ENCODE results near the gene SPEF1.
"Not testable (repeated sequence)": the region's sequence is repeated elsewhere in the genome, so short reads cannot be mapped to it uniquely, and the experiment has no call there.

The SPEF1 gene

GRCh38 chr20:3804781-3805180 lies 23.5 kb upstream of the SPEF1 start:
- no peak for DNase-seq

DNA sequence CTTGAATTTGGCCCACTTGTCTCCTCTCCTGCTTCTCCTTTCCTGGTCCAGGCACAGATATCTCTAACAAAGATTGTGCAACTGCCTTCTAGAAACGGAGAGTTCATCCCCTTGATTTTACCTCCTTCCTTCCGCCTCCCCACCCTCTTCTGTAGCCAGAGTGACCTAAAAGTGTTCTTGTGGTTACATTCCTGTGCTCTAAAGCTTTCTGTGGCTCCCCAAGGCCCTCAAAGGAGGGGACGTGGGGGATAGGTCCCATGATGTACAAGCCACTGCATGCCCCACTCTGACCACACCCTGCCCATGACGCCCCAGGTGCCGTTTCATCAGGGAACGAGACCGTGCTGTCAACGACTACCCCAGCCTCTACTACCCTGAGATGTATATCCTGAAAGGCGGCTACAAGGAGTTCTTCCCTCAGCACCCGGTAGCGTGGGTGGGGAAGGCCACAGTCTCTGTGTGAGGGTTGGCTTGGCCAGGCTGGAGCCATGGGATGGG lies 23.1 kb upstream of the SPEF1 start:
- no peak for DNase-seq

DNA sequence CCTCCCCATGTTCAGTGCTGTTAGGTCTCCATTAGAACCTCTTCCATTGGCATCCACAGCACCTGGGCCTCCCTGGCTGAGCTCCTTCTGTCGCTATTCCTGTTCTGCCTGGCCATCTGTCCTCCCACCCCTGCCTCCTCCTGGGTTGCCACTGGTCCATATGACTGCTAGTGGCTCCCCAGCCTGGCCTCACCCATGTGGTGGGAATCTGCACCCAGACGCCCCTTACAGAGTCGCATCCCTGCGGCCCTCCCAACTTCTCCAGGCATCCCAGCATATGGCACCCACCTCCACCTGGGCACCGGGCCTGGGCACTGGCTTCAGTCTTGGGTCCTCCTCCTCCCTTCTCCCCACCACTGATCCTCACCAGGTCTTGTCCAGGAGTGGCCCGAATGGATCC lies 22.6 kb upstream of the SPEF1 start:
- DNase-seq, result no peak

DNA sequence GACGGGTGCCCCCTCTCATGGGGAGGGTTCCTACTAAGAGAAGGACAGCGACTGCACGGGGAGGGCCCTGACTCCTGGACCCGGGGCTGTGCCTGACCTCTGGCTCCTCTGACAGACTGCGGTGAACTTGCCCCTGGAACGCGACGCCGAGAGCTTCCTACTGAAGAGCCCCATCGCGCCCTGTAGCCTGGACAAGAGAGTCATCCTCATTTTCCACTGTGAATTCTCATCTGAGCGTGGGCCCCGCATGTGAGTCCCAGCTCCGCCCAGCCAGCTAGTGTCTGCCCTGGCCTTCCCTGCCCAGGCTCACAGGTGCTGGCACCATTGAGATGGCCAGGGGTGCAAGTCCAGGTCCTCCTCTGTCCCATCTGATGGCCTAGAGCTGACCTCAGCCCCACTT lies 22.0 kb upstream of the SPEF1 start:
- DNase-seq, result no peak

DNA sequence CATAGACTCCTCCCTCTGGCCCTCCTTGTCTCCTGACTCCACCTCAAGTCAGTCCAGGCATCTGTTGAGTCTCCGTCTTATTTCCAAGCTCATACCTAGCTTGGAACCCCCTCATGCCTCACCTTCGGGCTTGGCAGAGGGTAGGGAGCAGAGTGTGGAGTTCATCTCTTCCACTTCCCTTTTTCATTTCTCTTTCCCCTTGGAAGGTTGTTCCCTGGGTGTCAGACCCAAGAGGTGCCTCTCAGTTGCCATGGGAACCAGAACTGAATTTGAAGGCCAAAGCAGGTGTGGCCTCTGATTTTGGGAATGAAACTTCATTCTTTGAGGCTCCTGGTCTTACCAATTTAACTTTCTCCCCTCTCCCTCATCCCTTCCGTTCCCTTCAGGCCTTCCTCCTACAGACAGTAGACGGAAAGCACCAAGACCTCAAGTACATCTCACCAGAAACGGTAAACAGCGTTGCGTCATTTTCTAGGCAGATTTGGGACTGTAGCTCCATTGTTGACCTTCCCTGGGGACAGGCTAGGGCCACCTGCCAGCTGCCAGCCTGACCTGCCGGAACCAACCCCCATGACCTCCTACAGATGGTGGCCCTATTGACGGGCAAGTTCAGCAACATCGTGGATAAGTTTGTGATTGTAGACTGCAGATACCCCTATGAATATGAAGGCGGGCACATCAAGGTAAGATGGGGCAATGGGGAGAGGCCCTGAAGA lies 21.4 kb upstream of the SPEF1 start:
- no peak for DNase-seq

GRCh38 chr20:3801846-3802245 lies 20.6 kb upstream of the SPEF1 start:
- DNase-seq, result no peak

DNA sequence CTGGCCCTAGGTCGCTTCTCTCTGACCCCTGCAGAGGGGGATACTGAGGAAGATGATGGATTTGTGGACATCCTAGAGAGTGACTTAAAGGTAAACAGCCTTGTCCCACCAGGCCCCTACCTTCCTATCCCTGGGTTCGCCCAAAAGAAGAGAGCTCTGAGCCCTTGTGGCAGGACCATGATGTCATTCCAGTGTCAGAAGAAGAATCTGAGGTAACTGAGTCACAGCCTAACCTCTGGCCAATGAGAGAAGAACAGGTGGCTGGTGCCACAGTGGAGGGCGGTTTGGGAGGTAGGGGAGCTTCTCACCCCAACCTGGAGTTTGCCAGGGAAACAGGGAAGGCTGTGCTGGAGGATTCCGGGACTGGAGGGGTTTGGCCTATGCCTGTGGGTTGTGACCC lies 20.1 kb upstream of the SPEF1 start:
- DNase-seq, result no peak

GRCh38 chr20:3800878-3801260 lies 19.6 kb upstream of the SPEF1 start:
- no peak for DNase-seq

DNA sequence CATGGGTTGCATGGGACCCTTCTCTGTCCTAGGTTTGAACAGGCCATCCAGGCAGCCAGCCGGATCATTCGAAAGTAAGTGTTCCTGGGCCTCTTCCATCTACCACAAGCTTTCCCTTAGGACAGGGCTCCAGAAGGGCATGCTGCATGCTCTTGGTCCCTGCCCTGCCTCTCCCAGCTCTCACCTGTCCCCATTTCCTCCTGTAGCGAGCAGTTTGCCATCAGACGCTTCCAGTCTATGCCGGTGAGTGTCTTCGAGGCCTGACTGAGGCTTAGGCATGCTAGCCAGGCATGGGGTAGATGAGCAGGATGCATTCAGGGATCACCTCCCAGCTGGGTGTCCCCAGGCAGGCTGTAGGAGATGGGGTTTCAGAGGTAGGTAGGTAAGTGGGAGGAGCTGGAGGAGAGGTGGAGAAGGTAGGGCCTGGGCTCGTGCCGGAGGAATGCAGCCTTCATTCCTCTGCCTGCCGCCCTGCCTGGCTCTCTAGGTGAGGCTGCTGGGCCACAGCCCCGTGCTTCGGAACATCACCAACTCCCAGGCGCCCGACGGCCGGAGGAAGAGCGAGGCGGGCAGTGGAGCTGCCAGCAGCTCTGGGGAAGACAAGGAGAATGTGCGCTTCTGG lies 19.1 kb upstream of the SPEF1 start:
- DNase-seq, result no peak

GRCh38 chr20:3798908-3799248 lies 17.6 kb upstream of the SPEF1 start:
- DNase-seq, result no peak

- no peak for DNase-seq
Measured at GRCh38 chr20:3798373-3798768, 17.1 kb upstream of the SPEF1 start.

- peak; percentile 86 for DNase-seq
Measured at GRCh38 chr20:3797592-3798372, 16.5 kb upstream of the SPEF1 start.

- DNase-seq, result no peak
Measured at GRCh38 chr20:3797226-3797545, 15.9 kb upstream of the SPEF1 start.

DNA sequence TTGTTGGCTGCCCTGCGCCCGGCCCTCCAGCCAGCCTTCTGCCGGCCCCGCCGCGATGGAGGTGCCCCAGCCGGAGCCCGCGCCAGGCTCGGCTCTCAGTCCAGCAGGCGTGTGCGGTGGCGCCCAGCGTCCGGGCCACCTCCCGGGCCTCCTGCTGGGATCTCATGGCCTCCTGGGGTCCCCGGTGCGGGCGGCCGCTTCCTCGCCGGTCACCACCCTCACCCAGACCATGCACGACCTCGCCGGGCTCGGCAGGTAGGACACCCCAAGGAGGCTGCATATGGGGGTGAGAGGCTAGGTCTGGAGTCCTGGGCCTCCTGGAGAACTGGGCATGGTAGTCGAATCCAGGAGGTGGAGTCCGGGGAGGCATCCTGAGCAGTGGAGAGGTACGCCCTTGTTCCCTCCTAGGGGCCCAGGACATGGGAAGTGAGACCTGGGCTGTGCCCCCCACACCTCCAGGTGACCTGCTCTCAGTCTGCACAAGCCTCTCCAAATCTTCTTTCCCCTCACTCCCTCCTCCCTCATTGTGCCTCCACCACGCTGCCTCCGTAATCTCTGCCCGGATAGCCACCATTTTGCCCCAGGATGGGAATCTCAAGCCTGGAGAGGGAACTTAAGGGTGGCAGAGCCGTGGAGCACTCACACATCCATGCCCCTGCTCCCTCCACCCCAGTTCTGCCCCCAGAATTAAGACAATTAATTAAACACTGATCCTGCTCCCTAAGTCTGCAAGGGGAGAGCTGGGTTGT lies 15.4 kb upstream of the SPEF1 start:
- DNase-seq, result no peak

DNA sequence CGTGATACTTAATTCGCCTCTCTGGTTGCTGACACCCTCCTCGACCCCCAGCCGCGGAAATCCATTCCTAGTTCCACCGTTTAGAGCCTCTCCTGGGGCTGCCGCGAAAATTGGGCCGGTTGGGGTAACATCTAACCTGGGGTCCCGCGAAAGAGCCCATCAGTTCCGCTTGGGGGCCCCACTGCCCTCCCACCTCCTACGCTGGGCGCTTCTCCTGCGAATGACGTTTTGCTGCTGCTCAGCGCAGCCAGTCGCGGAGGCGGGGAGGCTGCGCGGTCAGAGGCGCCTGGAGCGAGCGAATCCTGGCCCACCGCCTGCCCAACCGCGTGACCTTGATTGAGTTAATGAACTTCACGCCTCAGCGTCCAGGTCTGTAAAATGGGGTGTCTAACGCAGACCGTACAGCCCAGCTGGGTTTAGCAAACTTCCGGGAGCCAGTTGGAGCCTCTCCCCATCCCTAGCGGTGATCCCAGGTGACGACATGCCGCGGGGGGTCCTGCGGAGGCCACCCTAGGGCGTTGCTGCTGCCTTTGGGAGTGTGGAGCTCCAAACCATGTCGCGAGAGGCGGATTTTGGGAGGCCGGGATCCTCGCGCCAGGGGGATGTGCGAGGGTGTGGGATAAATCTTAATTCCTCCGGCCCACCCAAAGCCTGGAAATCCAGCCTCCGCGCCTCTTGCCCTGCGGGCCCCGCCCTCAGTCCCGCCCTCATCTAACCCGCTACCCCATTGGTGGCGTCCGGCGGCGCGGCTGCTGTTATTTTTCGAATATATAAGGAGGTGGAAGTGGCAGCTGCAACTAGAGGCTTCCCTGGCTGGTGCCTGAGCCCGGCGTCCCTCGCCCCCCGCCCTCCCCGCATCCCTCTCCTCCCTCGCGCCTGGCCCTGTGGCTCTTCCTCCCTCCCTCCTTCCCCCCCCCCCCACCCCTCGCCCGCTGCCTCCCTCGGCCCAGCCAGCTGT lies 14.5 kb upstream of the SPEF1 start, which contains the start of gene CDC25B:
CDC25B (plus strand) TSS at position 800 of the 958 bp plus-strand sequence. CDS start 222 bp downstream, outside the sequence.
- DNase-seq, result peak; percentile 91

DNA sequence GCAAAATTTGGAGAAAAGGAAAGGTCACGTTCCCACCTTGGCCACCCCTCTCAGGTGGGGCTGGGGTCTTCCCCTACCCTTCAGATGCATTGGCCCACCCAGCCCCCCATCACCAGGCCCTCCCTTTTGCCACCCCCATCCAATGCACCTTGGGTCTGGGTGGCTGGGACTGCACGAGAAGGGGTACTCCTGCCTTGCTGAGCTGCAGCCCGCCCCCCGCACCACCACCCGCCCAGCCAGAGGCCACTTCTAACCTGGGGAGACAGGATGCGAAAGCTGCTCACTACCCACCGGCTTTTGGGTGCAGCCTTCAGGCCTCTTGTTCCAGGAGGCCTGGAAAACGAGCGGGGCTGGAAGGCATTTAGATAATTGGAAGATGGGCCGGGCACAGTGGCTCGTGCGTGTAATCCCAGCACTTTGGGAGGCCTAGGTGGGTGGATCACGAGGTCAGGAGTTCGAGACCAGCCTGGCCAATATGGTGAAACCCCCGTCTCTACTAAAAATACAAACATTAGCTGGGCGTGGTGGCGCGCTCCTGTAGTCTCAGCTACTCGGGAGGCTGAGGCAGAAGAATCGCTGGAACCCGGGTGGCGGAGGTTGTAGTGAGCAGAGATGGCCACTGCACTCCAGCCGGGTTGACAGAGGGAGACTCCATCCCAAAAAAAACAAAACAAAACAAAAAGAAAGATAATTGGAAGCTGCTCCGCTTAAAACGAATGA lies 13.6 kb upstream of the SPEF1 start:
- DNase-seq, result no peak

DNA sequence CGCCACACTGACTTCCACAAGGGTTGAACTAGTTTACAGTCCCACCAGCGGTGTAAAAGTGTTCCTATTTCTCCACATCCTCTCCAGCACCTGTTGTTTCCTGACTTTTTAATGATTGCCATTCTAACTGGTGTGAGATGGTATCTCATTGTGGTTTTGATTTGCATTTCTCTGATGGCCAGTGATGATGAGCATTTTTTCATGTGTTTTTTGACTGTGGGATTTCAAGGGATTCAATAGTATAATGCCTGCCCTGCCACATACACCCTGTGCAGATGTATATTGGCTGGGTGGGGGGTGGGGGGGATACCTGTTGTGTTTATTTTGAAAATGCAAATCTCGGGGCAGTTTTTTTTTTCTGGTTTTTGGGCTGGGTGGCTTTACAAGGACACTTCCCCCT lies 12.9 kb upstream of the SPEF1 start:
- not testable (repeated sequence) for DNase-seq

DNA sequence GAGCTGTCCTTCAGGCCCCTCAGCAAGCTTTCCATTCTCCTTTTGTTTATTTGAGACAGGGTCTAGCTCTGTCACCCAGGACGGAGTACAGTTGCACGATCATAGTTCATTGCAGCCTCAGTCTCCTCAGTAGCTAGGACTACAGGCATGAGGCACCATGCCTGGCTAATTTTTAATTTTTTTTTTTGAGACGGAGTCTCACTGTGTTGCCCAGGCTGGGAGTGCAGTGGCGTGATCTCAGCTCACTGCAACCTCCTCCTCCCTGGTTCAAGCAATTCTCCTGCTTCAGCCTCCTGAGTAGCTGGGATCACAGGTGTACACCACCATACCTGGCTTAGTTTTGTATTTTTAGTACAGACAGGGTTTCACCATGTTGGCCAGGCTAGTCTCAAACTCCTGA lies 8.0 kb upstream of the SPEF1 start:
- DNase-seq, result not testable (repeated sequence)

- DNase-seq, result no peak
Measured at GRCh38 chr20:3788685-3789155, 7.5 kb upstream of the SPEF1 start.

GRCh38 chr20:3787324-3788014 lies 6.2 kb upstream of the SPEF1 start:
- DNase-seq, result no peak

Measured in suppressor macrophage treated with lipopolysaccharide for 4 hours (primary cell).